GM06990 (cell line): ENCODE measurements around the gene LONP1.
"Not testable (repeated sequence)": the region's sequence is repeated elsewhere in the genome, so short reads cannot be mapped to it uniquely, and the experiment has no call there.

Experiments used
- DNase-seq: peaks from one replicate; pipeline ENCODE4 v3.0.0-alpha.2; 2011; ENCODE audit not compliant: insufficient read length; ENCODE audit errors: extremely low read depth
- H3K27me3 ChIP-seq: replicated peaks from 2 replicates; pipeline ENCODE4 v1.6.0; 2011; ENCODE audit warnings: low read length; ENCODE audit not compliant: control insufficient read depth, insufficient read depth
- H3K36me3 ChIP-seq: 2 replicates; pipeline ENCODE4 v1.5.1; 2011; ENCODE audit warnings: low read length; ENCODE audit not compliant: control insufficient read depth, insufficient read depth
- H3K4me3 ChIP-seq: replicated peaks from 2 replicates; pipeline ENCODE4 v1.5.1; 2011; ENCODE audit warnings: low read depth, mild to moderate bottlenecking, control low read depth, low read length
- TF ChIP-seq, protein P1 (sequence below): IDR thresholded peaks from 2 replicates; pipeline ENCODE4 v1.5.1; 2011; ENCODE audit warnings: low read length, control low read depth, mild to moderate bottlenecking, inconsistent platforms; ENCODE audit not compliant: insufficient read depth, poor library complexity, severe bottlenecking

The LONP1 gene

DNA sequence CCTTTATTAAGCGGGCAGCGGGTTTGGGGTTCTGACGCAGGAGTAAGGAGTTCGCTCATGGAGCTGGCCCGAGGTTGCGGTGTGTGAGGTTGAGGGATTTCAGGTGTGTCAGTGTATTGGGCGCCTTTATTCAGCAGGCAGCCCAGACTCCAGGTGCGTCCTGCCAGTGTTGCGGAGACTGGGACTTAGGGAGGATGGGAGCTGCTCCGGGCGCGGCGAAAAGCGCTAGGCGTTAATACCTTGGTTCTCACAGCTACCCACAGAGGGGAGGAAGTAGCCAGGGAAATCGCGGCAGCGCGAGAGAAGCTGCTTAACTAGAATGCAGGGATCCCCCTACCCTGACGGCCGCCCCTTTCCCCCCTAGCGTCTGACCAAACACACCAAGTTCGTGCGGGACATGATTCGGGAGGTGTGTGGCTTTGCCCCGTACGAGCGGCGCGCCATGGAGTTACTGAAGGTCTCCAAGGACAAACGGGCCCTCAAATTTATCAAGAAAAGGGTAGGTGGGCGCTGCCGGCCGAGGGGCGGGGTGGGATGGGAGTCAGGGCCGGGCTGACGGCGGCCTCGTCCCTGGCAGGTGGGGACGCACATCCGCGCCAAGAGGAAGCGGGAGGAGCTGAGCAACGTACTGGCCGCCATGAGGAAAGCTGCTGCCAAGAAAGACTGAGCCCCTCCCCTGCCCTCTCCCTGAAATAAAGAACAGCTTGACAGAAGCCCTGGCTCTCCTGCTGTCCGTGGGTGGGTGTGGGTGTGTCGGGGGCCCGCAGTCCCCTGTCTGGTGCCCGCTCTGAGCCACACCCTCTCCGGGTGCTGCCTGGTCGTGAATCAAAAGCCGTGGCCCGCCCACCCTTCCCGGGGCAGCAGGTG, 28.8 kb downstream of the LONP1 start:
- Histone ChIP-seq H3K36me3 (peaks cover 45% of the 10 kb centered on the region), H3K4me3 (peak overlapping the region; percentile 98), H3K27me3 (no peaks in the 10 kb centered on the region)
- TF ChIP-seq, protein P1, sequence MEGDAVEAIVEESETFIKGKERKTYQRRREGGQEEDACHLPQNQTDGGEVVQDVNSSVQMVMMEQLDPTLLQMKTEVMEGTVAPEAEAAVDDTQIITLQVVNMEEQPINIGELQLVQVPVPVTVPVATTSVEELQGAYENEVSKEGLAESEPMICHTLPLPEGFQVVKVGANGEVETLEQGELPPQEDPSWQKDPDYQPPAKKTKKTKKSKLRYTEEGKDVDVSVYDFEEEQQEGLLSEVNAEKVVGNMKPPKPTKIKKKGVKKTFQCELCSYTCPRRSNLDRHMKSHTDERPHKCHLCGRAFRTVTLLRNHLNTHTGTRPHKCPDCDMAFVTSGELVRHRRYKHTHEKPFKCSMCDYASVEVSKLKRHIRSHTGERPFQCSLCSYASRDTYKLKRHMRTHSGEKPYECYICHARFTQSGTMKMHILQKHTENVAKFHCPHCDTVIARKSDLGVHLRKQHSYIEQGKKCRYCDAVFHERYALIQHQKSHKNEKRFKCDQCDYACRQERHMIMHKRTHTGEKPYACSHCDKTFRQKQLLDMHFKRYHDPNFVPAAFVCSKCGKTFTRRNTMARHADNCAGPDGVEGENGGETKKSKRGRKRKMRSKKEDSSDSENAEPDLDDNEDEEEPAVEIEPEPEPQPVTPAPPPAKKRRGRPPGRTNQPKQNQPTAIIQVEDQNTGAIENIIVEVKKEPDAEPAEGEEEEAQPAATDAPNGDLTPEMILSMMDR = no peak
- no peak for DNase-seq

DNA sequence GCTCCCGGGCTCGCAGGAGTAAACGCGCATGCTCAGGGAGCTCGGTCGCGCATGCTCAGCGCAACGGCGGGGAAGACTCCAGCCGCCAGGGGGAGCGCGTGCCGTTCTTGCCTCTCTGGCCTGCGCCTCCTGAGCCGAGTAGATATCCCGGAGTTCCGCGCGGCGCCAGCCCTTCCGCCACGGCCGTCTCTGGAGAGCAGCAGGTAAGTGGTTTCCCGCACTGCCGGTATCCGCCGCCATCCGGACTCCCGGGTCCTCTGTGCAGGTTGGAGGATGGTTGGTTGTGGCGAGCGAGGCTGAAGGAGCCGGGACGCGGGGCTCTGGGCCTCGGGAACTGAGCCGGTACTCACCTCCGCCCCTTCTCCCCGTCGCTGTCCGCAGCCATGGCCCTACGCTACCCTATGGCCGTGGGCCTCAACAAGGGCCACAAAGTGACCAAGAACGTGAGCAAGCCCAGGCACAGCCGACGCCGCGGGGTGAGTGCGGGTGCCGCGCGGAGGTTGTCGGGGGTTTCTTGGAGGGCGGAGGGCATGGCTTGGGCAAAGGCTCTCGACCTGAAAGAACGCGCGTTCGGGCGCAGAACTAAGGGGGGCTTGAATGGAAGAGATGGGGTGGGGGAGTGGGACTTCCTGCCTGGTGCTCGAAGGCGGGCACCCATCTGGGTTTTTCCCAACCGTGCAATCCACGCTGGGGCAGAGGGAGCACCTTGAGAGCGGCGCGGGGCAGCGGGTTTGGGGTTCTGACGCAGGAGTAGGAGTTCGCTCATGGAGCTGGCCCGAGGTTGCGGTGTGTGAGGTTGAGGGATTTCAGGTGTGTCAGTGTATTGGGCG, 29.6 kb downstream of the LONP1 start, which contains the start of gene RPL36:
TSS of gene RPL36 (plus strand) at position 171 of the 830 bp plus-strand sequence. CDS start at position 384, 213 bp downstream.
- H3K27me3 ChIP-seq = no peaks in the 10 kb centered on the region
- TF ChIP-seq, protein P1 = peak; percentile 100
- peak within 1 kb of the TSS; percentile 98 for H3K4me3 ChIP-seq
- H3K36me3 ChIP-seq = peaks cover 39% of the 10 kb centered on the region
- DNase-seq = peak; percentile 98

DNA sequence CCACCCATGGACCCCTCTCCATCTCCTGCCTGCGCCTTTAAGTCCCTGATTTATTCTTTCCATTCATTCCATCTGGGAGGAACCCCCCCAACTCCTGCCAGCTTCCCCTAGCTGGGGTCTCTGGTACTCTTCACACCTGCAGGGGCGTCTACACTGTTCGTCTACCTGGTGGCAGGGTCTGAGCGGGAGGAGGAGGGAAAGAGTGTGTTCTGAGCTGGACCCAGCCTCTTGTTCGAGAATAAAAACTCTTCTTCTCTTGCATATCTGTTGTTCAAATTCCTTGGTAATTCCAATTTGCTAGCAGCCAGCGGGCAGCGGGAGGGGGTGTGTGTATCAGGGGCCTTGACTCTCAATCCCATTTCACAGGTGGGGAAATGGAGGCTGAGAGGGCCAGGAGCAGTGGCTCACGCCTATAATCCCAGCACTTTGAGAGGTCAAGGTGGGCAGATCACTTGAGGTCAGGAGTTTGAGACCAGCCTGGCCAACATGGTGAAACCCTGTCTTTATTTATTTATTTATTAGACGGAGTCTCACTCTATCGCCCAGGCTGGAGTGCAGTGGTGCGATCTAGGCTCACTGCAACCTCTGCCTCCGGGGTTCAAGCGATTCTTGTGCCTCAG, 31.6 kb downstream of the LONP1 start:
- not testable (repeated sequence) for H3K27me3 ChIP-seq, H3K4me3 ChIP-seq, DNase-seq
- peaks cover 22% of the 10 kb centered on the region for H3K36me3 ChIP-seq

DNA sequence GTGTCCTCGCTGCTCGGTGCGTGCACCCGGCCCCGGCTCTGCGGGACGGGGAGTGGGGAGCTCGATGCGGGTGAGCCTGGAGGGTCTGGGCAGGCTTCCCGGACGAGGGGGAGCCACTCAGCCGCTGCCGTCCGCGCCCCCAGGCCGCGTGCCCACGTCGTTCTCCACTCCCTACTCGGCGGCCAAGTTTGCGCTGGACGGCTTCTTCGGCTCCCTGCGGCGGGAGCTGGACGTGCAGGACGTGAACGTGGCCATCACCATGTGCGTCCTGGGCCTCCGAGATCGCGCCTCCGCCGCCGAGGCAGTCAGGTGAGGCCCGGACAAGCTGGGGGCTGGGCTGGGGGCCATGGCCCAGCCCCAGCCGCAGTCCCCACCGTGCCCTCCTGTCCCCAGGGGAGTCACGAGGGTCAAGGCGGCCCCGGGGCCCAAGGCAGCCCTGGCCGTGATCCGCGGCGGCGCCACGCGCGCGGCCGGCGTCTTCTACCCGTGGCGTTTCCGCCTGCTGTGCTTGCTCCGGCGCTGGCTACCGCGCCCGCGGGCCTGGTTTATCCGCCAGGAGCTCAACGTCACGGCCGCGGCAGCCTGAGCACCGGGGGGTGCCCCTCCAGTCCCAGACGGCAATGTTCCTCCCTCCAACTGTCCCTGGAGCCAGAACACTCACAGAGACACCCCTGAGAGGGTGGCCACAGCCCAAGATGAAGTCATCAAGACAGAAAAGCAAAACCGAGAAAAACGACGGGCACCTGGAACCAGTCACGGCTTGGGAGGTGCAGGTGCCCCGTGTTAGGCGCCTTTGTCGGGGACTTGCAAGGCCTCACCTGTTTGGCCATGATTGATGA, 32.4 kb downstream of the LONP1 start:
- Histone ChIP-seq H3K36me3 (peaks cover 14% of the 10 kb centered on the region), H3K27me3 (no peaks in the 10 kb centered on the region), H3K4me3 (no peak overlapping the region)
- TF ChIP-seq, protein P1 = no peak
- peak; percentile 36 for DNase-seq

DNA sequence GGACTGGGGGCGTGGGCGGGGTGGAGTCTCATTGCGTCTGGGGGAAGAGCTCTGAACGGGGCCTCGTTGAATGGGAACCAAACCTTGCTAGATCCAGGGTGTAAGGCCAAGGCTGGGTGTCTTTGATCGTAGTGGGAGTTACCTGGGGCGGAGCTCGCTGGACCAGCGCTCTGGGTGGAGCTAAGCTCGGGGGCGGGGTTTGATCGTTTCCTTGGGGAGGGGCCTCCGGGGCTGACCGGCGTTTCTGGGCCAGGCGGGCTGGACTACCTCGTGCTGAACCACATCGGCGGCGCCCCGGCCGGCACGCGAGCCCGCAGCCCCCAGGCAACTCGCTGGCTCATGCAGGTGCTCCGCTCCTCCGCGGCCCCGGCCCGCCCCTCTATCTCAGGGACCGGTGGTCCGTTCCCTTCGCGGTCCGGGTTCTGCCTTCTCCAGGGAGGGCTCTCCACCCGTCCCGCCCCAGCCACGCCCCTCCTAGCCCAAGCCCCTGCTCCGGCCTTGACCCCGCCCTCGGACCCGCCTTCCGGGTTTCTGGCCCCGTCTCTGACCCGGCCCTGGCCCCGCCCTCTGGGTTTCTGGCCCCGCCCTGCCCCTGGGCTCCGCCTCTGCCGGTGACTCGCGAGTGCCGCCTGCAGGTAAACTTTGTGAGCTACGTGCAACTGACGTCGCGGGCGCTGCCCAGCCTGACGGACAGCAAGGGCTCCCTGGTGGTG, 33.1 kb downstream of the LONP1 start:
- Histone ChIP-seq H3K27me3 (no peaks in the 10 kb centered on the region), H3K4me3 (peak overlapping the region; percentile 61), H3K36me3 (peaks cover 6% of the 10 kb centered on the region)
- TF ChIP-seq, protein P1 = peak; percentile 94
- DNase-seq = peak; percentile 94
